HuH-7 (cell line): Measurements from ENCODE around the gene ELOVL3.
A peak's percentile ranks its signal among the peaks of the same experiment; 100 is the strongest.
"Not testable (repeated sequence)": the region's sequence is repeated elsewhere in the genome, so short reads cannot be mapped to it uniquely, and the experiment has no call there.

Source experiments
- DNase-seq: peaks from one replicate; pipeline ENCODE4 v3.0.0; 2011; ENCODE audit warnings: low spot score

Gene ELOVL3

GRCh38 chr10:102227050-102227449, 951 bp downstream of the ELOVL3 start:
- peak; percentile 50 for DNase-seq

GRCh38 chr10:102229810-102230263, 3.7 kb downstream of the ELOVL3 start:
- peak; percentile 88 for DNase-seq

GRCh38 chr10:102230264-102230860, 4.3 kb downstream of the ELOVL3 start:
- DNase-seq = peak; percentile 65

GRCh38 chr10:102230861-102231356, 4.8 kb downstream of the ELOVL3 start:
- peak; percentile 68 for DNase-seq

- peak; percentile 96 for DNase-seq
These were observed 5.5 kb downstream of the ELOVL3 start for GRCh38 chr10:102231357-102232318.

GRCh38 chr10:102233997-102234396, 7.9 kb downstream of the ELOVL3 start:
- DNase-seq = no peak

GRCh38 chr10:102234888-102235597, 8.9 kb downstream of the ELOVL3 start:
- DNase-seq = no peak

- no peak for DNase-seq
These were observed 9.5 kb downstream of the ELOVL3 start for GRCh38 chr10:102235598-102235920.

GRCh38 chr10:102236006-102236405, 9.9 kb downstream of the ELOVL3 start:
- no peak for DNase-seq

GRCh38 chr10:102237711-102238252, 11.7 kb downstream of the ELOVL3 start:
- DNase-seq = no peak

- no peak for DNase-seq
These were observed 14.4 kb downstream of the ELOVL3 start for GRCh38 chr10:102240467-102241031.

- peak; percentile 54 for DNase-seq
These were observed 14.9 kb downstream of the ELOVL3 start for GRCh38 chr10:102241032-102241443.

- peak; percentile 98 for DNase-seq
These were observed 15.5 kb downstream of the ELOVL3 start, which contains the start of gene PITX3 for GRCh38 chr10:102241444-102242117. Gene PITX3 (minus strand): TSS chr10:102241512. CDS start chr10:102232080, 9,432 bp downstream.

- DNase-seq = no peak
These were observed 16.0 kb downstream of the ELOVL3 start for GRCh38 chr10:102242118-102242485.

- no peak for DNase-seq
These were observed 17.2 kb downstream of the ELOVL3 start for GRCh38 chr10:102243309-102243708.

- DNase-seq = peak; percentile 99
These were observed 19.2 kb downstream of the ELOVL3 start, which contains the start of gene GBF1 for GRCh38 chr10:102245082-102245931. Gene GBF1 (plus strand): TSS chr10:102245532. CDS start chr10:102258939, 13,407 bp downstream.

- no peak for DNase-seq
These were observed 19.8 kb downstream of the ELOVL3 start for GRCh38 chr10:102245932-102246251.

GRCh38 chr10:102246261-102246660, 20.2 kb downstream of the ELOVL3 start:
- no peak for DNase-seq

- no peak for DNase-seq
These were observed 21.6 kb downstream of the ELOVL3 start for GRCh38 chr10:102247734-102248133.

- not testable (repeated sequence) for DNase-seq
These were observed 26.4 kb downstream of the ELOVL3 start for GRCh38 chr10:102252508-102252907.
